GM12892 (cell line): ENCODE results near the gene OR6M1.

ENCODE experiments used
- POLR2A ChIP-seq: IDR thresholded peaks from 2 replicates; pipeline ENCODE4 v1.6.1; 2011; ENCODE audit warnings: low read depth, low read length, control low read depth
- POLR2AphosphoS5 ChIP-seq: IDR thresholded peaks from 2 replicates; pipeline ENCODE4 v1.6.1; 2011; ENCODE audit warnings: low read depth, low read length, control low read depth
- TAF1 ChIP-seq: IDR thresholded peaks from 2 replicates; pipeline ENCODE4 v1.6.1; 2011; ENCODE audit warnings: low read depth, mild to moderate bottlenecking, control low read depth, low read length, borderline replicate concordance

DNA sequence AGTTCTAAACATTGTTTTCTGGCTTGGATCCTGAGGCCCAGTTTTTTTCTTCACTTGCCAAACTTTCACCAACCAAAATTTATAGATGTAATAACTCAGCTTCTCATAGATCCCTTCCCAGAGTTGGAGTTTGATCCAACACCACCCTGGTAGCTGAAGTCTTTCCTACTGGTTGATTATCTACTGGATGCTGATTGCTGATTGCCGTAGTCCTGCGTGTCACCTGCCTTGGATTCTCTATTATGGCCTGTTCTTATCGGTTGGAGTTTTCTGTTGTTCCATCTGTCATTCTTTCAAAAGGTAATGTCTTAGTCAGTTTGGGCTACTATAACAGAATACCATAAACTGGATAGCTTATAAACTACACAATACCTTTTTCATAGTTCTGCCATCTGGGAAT lies 34.5 kb downstream of the OR6M1 start:
- TF ChIP-seq POLR2AphosphoS5 = no peak
- TF ChIP-seq POLR2A = no peak
- no peak for TF ChIP-seq TAF1
